D341Med (cell line): Measurements from ENCODE around the gene TNK2.
"Not testable (repeated sequence)": the region's sequence is repeated elsewhere in the genome, so short reads cannot be mapped to it uniquely, and the experiment has no call there.

Experiments used
- DNase-seq: peaks from one replicate; pipeline ENCODE4 v3.0.0; 2012; ENCODE audit warnings: low spot score

The TNK2 gene

DNA sequence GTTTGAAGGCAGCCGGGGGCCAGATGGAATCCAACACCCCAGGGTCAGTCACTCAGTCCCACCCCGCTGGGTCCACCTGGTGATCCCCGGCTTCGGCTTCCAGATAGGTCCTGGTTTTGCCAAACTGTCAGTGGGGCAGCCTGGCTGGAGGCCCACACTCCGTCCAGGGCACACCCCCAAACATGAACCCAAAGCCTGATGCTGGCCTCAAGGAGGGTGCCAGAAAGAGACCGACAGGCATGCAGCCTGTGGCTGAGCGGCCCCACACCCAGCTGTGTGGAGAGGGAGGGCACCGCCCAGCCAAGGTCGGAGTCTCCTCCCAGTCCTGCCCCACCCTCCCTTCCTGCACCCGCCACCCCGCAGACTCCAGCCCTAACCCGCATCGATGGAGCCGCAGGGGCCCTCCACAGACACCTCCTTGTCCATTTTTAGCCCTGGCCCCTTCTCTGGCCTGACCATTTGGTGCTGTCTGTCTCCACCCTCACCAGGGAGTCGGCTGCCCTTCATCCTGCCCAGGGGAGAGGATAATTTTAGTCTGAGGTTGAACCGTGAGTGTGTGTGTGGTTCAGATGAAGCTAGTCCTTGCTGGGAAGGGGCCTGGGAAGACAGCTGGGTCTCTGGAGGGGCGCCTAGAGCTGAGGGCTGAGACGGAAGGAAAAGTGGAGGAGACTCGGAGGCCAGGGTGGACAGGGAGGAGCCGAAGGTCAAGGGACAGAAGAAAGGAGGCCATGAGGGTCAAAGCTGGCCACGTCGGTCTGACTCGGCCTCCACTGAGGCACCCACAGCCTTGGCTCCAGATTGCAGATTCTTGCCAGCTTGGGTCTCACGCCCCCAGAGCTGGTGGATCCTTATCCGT is 23.1 kb downstream of the TNK2 start:
- DNase-seq, result no peak

DNA sequence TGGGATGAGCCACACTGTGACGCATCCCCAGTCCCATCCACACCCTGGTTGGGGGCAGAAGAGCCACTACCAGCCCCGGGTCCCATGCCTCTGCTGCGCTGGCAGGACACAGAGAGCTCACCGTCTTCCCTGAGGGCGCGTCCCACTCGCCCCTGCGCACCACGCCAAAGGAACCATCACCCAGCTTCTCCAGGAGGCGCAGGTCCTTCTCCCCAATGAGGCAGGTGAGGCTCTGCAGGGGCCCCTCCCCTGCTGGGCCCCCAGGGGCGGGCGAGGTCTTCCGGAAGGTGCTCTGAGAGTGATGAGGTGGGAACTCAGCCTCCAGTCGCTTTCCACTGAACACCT is 23.7 kb downstream of the TNK2 start:
- DNase-seq, result no peak

DNA sequence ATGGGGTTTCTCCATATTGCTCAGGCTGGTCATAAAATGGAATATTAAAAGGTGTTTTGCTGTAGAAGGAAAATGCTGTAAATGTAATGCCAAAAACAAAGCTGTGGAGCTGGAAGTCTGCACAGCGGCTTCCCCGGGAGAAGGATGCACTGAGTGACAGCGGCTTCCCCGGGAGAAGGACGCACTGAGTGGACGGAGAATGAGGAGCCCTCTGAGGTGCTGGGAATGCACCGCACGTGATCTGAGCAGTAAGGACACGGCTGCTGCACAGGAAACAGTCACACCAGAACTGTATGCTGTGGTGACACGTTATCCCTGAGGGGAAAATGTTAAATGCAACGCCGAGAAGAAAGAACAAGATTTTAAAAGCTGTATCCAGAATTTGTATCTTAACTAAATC is 24.6 kb downstream of the TNK2 start:
- no peak for DNase-seq

DNA sequence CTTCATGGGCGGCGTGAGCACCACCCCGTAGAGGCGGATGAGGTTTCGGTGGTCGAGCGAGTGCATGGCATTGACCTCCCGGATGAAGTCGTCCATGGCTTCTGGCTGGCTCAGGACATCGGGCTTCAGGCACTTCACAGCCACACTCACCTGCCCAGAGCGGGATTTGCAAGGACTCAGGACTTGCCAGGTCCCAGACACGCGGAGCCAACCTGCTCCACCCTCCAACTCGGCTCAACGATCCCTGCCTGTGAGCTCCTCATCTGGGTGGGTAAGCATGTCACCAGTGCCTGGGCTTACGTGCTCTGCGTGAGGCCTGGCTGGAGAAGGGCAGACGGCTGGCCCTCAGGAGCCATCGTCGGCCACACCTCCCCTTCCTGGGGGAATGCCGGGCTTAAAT is 25.2 kb downstream of the TNK2 start:
- DNase-seq, result no peak

DNA sequence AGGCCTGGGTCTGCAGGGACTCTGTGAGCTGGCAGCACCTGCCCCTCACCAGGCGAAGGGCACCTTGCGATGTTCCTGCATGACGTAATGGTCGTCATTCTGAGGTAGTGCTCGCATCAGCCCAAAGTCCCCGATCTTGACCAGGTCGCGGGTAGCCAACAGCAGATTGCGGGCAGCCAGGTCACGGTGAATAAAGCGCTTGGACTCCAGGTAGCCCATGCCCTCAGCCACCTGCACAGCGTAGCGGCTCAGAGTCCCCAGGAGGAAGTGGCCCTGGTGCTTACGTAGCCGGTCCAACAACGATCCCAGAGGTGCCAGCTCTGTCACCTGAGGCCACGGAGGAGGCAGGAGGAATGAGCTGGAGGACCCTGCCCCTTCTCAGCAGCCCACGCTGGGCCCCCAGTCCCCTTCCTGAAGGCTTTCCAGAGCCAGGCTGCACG is 26.3 kb downstream of the TNK2 start:
- no peak for DNase-seq

DNA sequence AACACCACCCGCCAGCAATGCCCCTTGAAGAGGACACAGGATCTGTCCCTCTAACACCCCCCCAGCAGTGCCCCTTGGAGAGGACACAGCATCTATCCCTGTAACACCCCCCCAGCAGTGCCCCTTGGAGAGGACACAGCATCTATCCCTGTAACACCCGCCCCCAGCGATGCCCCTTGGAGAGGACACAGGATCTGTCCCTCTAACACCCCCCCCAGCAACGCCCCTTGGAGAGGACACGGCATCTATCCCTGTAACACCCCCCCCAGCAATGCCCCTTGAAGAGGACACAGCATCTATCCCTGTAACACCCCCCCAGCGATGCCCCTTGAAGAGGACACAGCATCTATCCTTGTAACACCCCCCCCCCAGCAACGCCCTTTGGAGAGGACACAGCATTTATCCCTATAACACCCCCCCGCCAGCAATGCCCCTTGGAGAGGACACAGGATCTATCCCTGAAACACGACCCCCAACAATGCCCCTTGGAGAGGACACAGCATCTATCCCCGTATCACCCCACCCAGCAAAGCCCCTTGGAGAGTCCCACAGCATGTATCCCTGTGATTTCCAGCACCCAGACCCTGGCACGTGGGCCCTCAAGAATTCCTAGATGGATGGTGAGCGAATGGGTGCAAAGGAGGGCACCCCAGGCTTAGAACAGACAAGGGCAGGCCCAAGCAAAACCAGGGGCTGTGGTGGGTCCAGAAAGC is 26.9 kb downstream of the TNK2 start:
- DNase-seq, result no peak

DNA sequence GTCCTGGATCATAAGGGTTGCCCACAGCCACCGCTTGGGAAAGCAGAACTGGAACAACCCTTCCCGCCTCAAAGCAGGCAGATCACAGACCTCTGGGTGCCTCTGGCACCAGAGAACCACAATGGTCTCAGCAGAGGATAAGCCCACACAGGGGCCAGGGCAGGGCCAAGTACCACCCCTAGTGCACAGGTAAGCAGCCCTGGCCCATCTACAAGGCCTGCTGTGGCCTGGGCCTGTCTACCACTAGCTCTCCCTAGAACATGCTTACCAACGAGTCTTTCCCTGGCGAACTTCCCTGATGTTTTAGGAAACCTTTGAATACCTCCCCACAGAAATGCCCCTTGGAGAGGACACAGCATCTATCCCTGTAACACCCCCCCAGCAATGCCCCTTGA is 28.3 kb downstream of the TNK2 start:
- no peak for DNase-seq

DNA sequence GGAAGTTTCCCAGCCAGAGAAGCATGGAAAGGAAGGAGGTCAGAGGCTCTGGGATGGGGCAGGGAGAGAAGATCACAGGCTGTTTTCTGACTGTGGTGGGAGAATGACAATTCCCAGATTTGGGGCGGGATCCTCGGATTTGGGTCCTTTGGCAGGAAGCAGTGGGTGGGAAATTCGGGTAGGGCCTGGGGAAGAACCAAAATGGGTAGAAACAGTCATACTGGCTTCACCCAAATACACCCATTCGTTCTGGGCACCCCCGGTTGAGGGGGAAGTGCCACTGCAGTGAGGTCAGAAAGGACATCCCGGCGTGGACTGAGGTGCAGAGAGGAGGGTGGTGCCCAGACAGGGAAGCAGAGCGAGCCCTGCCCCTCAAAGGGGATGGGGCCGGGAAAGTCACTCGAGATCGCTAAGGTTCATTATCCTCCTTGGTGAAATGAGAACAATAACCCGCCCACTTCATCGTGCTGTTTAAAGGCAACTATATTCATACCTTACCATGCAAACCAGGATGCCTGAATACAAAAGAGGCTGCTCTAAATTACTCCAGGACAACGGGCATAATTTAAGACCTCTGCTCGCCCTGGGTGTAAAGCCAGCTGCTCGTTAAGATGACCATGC is 28.8 kb downstream of the TNK2 start:
- DNase-seq, result no peak

DNA sequence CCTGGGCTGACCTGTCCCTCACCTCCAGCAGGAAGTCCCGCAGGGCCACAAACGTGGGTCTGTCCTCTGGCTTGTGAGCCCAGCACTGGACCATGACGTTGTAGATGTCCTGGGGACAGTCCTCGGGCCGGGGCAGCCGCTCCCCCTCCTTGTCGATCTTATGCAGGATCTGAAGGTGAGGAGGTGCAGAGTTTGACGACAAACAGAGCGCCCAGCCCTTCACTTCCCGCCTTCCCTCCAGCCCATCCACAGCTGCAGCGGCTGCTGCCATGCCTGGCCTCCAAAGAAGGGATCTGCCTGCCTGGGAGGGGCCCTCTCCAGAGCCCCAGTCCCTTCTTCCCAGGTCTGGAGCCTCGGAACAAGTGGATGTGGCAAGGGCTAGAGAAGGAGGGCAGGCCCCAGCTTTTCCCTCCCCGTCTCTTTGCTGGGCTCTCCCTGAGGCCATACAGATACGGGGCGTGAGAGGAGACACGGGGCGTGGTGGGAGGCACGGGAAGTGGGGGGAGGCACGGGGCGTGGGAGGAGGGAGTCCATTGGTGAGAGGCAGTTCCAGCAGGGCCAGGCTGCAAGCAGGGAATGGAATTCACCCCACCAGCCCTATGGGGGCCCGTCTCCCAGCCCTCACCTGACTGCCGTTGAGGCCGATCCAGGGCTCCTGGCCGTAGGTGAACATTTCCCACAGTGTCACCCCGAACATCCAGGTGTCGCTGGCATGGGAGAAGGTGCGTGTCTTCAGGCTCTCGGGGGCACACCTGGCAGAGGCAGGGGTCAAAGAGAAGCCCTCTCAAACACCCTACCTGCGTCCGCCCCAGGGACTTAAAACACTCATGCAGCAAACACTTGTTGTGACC is 29.7 kb downstream of the TNK2 start:
- no peak for DNase-seq

DNA sequence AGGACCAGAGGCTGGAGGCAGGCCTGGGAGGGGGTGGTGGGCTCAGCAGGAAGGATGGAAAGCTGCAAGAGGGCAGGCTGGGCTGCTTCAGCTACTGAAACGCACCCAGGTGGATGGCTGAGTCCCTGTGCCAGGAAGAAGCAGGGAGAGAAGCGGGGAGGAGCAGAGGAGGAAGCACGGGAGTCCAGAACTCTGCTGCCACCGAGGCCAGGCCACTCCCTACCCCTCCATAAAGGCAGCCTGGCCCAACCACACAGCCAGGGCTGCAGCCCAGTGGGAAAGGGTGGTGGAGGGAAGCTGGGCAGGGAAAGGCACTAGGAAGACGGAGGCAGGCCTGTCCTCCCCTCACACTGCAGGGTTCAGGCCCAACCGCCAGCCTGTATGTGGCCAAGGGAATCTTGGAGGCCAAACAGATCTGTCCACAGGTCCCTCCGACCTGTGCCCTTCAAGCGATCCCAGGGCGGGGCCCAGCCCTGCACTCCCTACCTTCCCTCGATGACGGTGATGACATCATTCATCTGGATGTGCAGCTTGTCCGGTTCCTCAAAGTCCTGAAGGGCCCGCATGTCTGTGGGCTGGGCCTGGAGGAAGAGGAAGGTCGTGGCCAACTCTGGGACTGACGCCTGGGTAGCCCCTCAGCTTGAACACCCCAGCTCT is 30.5 kb downstream of the TNK2 start:
- no peak for DNase-seq

DNA sequence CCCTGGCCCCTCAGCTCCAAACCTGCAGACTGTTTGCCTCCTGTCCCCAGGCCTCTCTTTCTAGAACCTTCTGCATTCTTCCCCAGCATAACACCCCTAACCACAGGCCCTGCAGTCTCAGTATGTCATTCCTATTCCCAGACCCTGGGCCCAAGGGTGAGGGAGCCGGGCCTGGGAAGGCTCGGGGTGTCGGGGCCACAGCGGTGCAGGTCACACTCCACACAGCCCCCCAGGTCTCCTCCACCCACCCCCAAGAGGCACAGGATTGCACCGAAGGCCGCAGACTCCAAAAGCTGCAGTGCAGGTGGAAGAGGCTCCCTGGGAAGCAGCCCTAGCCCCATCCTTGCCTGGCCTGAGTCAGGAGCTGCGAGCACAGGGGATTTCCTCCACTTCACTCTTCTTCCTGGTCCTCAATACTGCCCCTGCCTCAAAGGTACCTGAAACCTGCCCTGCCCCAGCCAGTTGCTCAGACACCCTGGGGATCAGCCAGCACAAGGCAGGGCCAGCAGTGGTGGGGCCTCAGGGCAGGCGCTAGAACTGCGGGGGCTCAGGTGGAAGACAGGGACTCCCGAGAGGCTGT is 31.1 kb downstream of the TNK2 start:
- no peak for DNase-seq

DNA sequence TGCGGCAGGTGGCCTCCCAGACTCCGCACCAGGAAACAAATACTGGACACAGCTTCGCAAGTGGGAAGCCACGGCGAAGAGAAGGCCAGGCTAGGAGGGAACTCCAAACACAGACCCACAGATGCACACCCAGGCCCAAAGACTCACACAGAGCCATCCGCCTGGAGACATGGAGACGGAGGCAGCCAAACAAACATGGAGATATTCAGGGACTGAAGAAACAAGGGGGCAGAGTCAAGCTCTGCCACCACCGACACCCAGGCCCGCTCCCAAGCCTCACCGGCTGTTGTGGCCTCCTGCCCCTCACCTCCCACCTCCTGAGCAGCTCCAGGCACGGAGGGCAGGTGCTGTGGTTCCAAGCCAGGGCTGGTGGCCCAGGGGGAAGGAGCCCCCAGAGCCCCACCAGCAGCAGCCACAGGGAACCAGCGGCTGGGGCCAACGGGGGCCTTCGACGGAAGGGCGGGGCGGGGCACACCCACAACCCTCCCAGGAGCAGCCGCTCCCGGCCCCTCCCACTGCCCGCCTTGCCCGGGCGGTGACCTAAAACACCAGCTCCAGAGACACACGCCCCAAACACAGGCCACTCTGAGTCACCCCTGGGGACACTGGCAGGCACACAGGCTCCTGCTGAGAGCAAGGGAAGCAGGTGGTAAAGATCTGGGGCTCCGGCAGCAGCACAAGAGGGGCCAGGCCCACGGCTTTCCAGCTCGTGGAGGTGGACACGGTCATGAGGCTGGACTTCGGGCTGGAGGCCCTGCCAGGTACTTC is 31.9 kb downstream of the TNK2 start:
- DNase-seq, result no peak

DNA sequence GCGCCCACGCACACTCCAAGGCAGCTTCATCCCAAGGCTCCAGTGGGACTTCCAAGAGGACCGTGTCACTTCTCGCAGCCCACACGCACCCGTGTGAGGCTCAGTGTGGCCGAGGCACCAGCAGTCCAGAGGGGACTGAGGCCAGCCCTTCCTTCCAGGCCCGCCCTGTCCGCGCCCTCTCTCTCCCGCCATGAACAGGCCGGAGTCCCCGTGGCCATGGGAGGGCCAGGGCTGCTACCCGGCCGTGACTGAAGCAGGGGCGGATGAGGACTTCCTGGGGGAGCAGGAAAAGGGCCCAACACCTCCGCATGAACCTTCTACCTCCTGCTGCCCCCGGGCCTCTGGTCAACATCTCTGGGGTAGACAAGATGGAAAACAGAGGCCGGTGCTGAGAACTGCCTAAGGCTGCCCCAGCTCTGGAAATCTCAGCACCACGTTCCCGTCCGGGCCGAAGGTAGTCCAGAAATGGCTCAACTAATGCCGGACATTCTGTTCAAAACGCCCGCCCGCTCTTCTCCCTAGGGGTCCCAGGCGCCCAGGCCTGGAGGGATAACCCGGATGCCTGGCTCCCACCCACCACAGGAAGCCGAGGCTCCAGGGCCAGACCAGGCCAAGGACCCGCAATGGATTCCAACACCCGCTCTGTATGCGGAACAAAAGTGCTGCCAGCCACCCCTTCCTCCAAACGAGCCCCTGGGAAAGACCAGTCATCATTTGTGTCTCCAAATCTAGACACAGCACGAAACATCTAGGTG is 32.7 kb downstream of the TNK2 start:
- DNase-seq, result no peak

DNA sequence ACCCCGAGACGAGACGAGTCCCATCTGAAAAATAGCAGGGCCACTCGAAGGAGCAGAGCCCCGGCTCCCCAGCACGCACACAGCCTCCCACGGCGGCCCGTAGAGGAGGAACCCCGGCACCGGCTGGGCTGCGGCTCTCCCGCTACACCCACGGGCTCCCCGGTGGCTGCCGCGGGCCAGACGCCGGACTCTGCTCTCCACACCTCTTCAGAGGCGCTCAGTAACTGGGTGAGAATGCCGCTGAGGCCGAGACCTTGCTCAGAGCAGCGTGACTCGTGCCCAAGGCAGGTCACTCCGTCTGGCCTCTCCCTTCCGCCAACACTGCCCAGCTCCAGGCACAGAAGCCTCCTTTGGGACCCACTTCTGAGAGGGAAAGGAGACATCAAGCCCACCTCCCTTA is 34.4 kb downstream of the TNK2 start:
- DNase-seq, result no peak

DNA sequence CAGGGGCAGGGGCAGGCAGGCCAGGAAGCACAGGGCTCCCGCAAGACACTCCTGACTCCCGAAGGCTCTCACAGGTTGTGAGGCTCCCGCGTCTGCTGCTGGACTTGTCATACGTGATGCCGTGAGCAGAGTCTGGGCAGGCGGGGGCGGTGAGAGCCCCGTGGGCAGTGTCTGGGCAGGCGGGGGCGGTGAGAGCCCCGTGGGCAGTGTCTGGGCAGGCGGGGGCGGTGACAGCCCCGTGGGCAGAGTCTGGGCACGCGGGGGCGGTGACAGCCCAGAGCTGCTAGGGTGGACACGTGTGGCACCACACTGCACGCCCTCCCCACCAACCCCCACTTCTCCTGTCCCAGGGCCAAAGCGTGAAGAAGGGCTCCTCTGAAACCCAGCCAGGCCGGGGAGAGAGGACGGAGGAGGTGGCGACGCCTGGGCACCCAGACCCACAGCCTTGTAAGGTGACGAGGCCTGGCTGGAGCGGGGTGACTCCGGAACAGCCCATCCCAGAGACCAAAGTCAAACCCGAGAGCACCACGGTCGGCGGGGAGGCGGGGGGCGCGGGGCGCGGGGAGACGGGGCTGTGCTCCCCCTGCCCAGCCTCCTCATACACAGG is 35.0 kb downstream of the TNK2 start:
- no peak for DNase-seq

DNA sequence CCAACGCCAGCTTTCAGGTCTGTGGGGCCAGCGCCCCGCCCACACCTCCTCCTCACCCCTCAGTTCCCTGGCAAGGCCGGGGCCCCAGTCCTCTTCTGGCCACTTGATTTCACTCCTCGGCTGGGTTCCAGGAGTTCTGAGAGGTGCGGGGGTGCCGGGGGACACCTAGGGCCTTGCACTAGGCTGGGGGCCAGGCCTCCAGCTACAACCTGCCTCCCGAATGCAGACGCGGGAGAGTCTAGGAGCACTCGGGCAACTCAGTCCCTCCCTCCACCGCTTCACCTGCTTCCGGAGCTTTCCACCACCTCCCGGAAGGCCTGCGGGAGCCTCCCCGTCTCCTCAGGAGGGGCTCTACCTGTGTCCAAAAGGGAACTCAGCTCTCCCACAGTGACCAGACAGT is 35.6 kb downstream of the TNK2 start:
- DNase-seq, result no peak

DNA sequence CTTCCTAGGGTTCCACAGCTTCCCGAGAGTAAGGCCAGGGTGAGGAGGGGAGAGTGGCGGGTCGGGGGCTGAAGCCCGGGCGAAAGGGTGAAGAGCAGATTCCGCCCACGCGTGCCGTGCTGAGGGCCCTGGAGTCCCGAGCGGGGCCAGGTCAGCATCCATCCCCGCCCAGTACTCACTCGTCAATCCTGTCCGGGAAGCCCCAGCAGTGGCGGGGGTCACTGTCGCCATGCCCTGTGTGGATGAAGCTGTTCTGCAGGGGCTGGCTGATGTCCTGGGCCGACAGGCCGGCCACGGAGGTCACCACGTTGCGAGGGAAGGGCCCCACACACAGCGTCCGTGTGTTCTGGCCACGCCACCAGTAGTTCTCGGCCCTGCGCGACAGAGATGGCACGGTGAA is 36.3 kb downstream of the TNK2 start:
- DNase-seq, result no peak

DNA sequence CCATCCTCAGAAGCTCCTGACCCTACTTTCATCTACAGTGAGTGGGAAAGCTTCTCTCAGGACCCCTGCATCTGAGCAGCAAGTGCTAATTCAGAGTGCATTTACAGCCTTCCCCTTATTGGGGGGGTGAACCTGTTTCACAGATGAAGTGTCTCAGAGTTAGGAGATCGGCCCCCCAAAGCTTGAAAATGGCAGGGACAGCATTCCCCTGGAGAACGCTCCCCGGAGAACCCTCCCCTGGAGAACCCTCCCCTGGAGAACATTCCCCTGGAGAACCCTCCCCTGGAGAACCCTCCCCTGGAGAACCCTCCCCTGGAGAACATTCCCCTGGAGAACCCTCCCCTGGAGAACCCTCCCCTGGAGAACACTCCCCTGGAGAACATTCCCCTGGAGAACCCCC is 36.7 kb downstream of the TNK2 start:
- not testable (repeated sequence) for DNase-seq

DNA sequence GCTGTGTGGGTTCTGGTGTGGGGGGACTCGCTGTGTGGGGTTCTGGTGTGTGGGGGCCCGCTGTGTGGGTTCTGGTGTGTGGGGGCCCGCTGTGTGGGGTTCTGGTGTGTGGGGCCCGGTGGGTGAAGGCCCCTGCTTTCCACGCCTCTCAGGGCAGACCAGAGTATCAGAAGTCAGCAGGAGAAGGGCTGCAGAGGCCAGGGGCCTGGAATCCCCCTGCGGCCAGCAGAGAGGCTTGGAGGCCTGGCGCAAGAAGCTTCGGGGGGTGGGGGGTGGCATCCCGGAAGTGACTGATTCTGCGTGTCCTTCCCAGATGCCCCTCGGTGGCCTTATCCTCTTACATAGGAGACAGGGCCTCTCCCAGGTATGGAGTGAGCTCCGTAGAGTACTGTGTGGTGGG is 37.4 kb downstream of the TNK2 start:
- no peak for DNase-seq

DNA sequence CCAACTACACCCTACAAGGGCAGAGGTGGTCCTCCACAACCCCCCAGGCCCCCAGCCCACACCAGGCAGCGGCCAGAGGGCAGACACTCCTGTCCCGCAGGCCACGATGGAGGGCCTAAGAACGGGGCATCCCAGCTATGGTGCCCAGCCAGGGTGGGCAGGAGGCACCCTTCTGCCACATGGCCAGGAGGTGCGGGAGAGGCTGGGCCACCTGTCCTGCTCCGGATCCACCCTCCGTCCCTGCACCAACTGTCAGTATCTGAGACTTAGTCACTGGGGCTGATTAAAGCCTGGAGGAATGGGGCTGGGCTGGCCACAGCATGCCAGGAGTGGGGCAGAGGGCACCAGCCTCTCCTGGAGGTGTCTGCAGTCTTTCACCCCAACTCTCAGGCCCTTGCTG is 37.9 kb downstream of the TNK2 start:
- no peak for DNase-seq
